Spinal cord (tissue), 10 donors: Measurements from ENCODE around the gene MNT. TPM values are rescaled to one million over a fixed set of nuclear protein-coding genes. Genes with fewer than 3 reads are reported as not detected.

Experiments
- DNase-seq, 6 donors: peaks; one replicate each; pipeline versions ENCODE4 v3.0.0 to v3.0.0-alpha.2; 2013 to 2015; ENCODE audit warnings: low spot score in 6 of 6, low read depth in 4 of 6
- H3K27ac ChIP-seq: one replicate; pipeline ENCODE4 v1.5.1; 2013; ENCODE audit warnings: low read depth, low read length, control low read depth
- H3K27me3 ChIP-seq: one replicate; pipeline ENCODE4 v1.6.1; 2013; ENCODE audit warnings: low read length; ENCODE audit not compliant: control insufficient read depth, insufficient read depth
- H3K36me3 ChIP-seq: one replicate; pipeline ENCODE4 v1.6.1; 2013; ENCODE audit warnings: low read length; ENCODE audit not compliant: control insufficient read depth, insufficient read depth
- H3K4me1 ChIP-seq: one replicate; pipeline ENCODE4 v1.6.1; 2013; ENCODE audit warnings: low read length; ENCODE audit not compliant: control insufficient read depth, insufficient read depth
- H3K4me3 ChIP-seq: one replicate; pipeline ENCODE4 v1.5.1; 2013; ENCODE audit warnings: low read depth, low read length, control low read depth
- H3K9me3 ChIP-seq: one replicate; pipeline ENCODE4 v1.6.1; 2013; ENCODE audit warnings: low read length; ENCODE audit not compliant: control insufficient read depth, insufficient read depth
- WGBS: methylation state at CpG from one replicate; pipeline ENCODE4 v1.1.5; 2013; ENCODE audit warnings: missing lambda C conversion rate; ENCODE audit not compliant: insufficient coverage; 5-methylcytosine and 5-hydroxymethylcytosine counted together
- polyA plus RNA-seq, 2 donors: library from polyadenylated mRNA; unstranded; fragments of 120-200 nt; gene quantifications; one replicate each; pipeline ENCODE4 v1.2.1, GENCODE V29; 2013; ENCODE audit not compliant: insufficient read length in 2 of 2
- total RNA-seq, 2 donors: library from RNA; depleted of rRNA in 1 of 2; stranded (reverse); fragments of 120-200 nt in 1 of 2; fragments of >200 nt in 1 of 2; gene quantifications; one replicate each; pipeline versions ENCODE4 v1.2.3 to v1.2.4, GENCODE V29; 2013 to 2014
- donor health status: healthy.

The MNT gene
- total and polyA plus RNA-seq, 4 donors = 6.2 to 34.0 (median 20.0) TPM

DNA sequence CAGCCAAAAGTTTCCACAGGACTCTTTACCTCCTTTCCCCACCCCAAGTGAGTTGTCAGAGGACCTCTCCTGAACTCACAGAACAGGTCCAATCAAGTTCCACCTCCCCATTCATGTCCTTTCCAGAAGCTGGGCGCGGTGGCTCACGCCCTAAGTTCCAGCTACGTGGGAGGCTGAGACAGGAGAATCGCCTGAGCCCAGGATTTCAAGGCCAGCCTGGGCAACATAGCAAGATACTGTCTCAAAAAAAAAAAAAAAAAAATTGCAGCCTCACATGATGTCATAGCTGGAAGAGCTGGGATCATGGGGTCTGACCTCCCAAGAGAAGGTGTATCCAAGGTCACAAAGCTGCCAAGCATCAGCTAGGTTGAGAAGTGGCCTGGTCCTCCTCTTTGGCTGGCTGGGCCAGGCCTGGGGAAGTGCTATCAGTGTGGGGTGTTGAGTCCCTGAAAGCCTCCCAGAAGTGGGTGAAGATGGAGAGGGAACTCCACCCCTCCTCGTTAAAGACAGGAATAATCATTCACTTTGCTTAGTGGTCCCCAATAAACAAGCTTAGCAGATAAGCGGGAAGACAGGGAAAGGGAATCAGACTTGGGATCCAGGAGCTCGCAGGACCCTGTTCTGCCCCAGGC is 5.5 kb upstream of the MNT start:
- Histone ChIP-seq H3K27ac (peak overlapping the region; percentile 52), H3K27me3 (no peaks in the 10 kb centered on the region)

DNA sequence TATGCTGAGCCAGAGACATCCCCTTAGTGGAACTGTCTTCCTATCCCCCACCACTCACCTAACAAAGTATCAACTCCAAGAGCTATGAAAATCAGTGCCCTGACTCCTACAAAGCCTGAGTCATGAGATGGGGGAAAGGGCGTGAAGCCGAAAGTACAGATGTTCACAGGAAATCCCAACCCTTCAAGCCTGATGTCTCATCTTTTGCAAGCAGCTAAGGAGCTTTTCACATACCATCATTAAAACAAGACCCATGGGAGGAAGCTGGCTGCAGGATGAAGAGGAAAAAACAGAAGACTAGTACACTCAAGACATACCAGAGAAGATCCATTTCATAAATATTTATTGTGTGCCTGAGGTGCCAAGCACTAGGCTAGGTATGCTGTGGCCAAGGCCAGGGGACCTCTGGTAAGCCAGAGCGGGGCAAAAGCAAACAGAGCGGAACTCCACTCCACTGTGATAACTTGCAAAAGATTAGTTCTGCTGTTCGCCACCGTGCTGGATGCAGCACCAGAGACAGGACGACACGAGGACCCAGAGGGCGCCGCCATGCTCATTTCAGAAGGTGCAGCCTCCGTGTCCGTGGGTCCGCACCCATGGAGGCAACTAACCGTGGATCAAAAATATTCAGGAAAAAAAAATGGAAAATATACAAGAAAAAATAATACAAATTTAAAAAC is 4.5 kb upstream of the MNT start:
- DNase-seq = no peak

More for the DNA sequence above, 5.5 kb upstream of the MNT start:
- Histone ChIP-seq H3K4me3 (no peak overlapping the region), H3K9me3 (no peaks in the 10 kb centered on the region), H3K36me3 (peaks cover 21% of the 10 kb centered on the region), H3K4me1 (peaks cover 17% of the 10 kb centered on the region)
- WGBS = 73% methylated on average over 2 of the region's 8 CpGs
- DNase-seq = no peak

DNA sequence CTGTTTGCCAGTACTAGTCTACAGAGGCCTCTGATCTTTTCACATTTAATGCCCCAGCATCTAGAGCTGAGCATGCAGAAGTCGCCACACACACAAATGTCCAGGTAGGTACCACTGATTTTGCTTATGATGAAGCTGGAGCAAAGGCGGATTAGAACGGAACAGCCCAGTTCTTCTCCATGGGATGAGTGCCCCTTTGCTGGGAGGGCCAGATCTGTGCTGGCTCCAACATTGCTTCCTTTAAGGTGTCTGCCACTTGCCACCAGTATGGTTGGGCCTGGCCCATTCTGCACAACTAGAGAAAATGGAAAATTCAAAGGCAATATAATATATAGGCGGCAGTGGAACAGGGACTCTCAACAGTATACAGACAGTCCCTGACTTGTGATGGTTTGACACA is 2.2 kb upstream of the MNT start:
- Histone ChIP-seq H3K36me3 (peaks cover 17% of the 10 kb centered on the region), H3K4me1 (peaks cover 36% of the 10 kb centered on the region), H3K27me3 (no peaks in the 10 kb centered on the region), H3K9me3 (no peaks in the 10 kb centered on the region), H3K4me3 (no peak overlapping the region), H3K27ac (no peak overlapping the region)
- DNase-seq = no peak
- 98% methylated on average over 4 of the region's 4 CpGs for WGBS

More for the DNA sequence above, 4.5 kb upstream of the MNT start:
- Histone ChIP-seq H3K4me3 (no peak overlapping the region), H3K27ac (no peak overlapping the region), H3K27me3 (no peaks in the 10 kb centered on the region), H3K36me3 (peaks cover 17% of the 10 kb centered on the region), H3K9me3 (no peaks in the 10 kb centered on the region), H3K4me1 (peaks cover 17% of the 10 kb centered on the region)
- 81% methylated on average over 4 of the region's 14 CpGs for WGBS

DNA sequence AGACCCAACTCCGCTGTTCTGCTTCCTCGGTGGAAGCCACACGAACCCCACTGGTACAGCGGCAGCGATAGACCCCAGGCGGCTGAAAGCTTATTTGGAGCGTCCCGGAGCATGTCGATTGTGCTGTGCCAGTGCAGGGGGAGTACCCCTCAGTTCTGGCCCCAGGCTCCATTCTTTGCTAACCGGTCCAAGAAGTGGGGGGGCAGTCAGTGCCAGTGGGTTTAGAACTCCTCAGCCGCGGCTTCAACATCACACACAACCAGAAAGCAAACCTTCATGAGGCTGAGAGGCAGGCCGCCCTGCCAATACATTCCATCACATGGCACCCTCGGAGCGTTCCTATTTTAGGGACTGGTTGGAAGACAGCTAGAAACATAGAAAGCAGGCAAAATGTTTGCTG is 1.7 kb upstream of the MNT start:
- peaks cover 21% of the 10 kb centered on the region for H3K36me3 ChIP-seq
- WGBS = 5% methylated on average over 10 of the region's 15 CpGs

DNA sequence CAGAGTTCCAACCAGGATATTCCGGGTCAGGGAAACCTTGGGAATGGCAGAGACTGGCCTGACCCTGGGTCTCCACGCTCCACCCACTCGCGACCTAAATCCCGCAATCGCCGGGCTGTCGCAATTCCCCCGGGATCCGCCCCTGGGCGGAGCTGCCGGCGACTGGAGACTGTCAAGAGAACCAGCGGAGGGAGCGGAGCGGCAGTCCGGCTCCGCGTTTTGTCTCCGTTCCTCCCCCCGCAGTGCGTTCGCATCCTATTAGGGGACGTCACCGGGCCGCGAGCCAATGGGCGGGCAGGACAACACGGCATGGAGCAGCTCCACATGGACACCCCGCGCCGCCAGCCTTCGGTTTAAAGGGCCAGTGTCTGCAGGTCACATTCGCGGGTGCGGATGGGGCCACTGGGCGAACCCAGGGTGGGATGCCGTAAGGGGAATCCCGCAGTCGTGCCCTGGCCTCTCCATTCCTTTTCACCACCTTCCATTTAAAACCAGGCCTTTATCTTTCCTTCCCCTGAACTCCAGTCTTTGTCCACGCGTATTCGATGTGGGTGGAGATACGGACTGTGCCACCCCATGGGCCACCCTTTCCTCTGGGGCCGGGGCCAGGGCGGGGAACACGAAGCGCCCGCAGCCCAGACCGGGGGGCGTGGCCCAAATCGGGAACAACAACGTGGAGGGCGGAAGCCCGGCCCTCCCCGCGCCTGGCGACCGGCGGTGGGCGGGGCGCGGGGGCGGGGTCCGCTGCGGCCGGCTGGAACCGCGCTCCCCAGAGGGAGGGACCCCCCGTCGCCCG is 764 bp upstream of the MNT start:
- Histone ChIP-seq H3K36me3 (peaks cover 16% of the 10 kb centered on the region), H3K9me3 (no peaks in the 10 kb centered on the region), H3K4me3 (peak overlapping the region; percentile 95), H3K27me3 (no peaks in the 10 kb centered on the region), H3K27ac (peak overlapping the region; percentile 99), H3K4me1 (peaks cover 41% of the 10 kb centered on the region)
- under 1% methylated on average over 67 of the region's 72 CpGs for WGBS
- DNase-seq = peak; percentile 97 to 100 (median 98)

More for the DNA sequence above, 1.7 kb upstream of the MNT start:
- peak overlapping the region; percentile 73 for H3K27ac ChIP-seq
- H3K27me3 ChIP-seq = no peaks in the 10 kb centered on the region
- peaks cover 41% of the 10 kb centered on the region for H3K4me1 ChIP-seq
- no peaks in the 10 kb centered on the region for H3K9me3 ChIP-seq
- peak in 1 of 6 donors; percentile 64 for DNase-seq
- H3K4me3 ChIP-seq = peak overlapping the region; percentile 50

DNA sequence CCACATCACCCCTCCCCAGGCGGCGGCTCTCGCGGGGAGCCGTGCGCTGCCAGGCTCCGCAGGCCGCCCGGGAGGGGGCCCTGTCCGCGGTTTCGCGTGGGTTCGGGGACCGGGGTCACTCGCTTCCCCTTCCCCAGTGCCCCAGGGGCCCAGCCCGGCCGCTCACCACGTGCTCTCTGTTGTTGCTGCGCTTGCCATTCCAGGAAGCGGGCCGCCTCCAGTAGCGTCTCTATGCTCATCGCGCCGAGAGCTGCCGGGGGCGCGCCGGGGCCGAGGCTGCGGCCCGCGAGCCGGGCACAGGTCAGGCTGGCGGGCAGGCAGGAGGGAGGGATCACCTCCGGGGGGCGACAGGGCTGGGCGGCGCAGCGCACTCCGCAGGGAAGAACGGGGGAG is 390 bp downstream of the MNT start:
- Histone ChIP-seq H3K4me3 (peak overlapping the region; percentile 95), H3K9me3 (no peaks in the 10 kb centered on the region), H3K27ac (peak overlapping the region; percentile 99), H3K36me3 (peaks cover 14% of the 10 kb centered on the region), H3K4me1 (peaks cover 52% of the 10 kb centered on the region), H3K27me3 (no peaks in the 10 kb centered on the region)
- WGBS = under 1% methylated on average over 39 of the region's 43 CpGs
- DNase-seq = peak in 3 of 6 donors; percentile 22 to 72 (median 68)

DNA sequence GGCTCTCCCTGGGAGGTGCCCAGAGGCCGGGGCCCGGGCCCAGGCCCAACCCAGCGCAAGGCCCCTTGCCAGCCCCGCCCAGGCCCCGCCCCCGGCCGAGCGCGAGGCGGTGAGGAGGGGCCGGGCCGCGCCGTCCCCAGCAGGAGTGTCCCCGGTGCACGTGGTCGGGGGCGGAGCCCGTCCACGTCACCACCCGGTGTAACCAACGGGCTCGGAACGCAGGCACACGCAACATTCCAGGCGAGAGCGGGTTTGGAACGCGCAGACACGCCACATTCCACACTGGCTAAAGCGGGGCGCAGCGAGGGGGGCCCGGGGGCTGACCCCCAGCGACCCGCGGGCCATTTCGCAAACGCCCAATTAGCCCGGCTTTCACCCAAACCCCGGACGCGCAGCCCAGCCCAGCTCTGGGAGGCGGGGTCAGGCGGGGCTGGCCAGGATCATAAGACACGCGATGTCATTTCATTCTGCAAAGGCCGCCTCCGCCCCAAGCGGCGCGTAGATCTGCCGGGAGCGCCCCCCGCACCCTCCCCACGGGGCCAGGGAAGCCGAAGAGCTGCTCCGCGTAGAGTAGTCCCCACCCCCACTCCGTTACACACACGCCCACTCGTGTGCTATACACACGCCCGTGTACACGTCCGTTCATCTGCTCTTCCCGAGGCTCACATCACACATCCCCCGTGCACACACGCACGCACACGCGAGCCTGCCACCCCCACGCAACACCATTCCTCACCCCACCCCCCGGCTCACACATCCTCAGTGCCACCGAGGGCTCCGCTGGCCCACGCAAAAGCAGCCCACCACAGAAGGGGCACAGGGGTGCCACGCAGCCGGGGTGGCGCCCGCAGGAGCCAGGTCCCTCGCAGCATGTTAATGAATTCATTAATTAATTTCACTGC is 1.0 kb downstream of the MNT start:
- peak overlapping the region; percentile 95 for H3K4me3 ChIP-seq
- no peaks in the 10 kb centered on the region for H3K27me3 ChIP-seq
- H3K9me3 ChIP-seq = no peaks in the 10 kb centered on the region
- peaks cover 59% of the 10 kb centered on the region for H3K4me1 ChIP-seq
- peak overlapping the region; percentile 99 for H3K27ac ChIP-seq
- peaks cover 19% of the 10 kb centered on the region for H3K36me3 ChIP-seq
- WGBS = under 1% methylated on average over 82 of the region's 82 CpGs
- peak; percentile 74 to 97 (median 86) for DNase-seq

DNA sequence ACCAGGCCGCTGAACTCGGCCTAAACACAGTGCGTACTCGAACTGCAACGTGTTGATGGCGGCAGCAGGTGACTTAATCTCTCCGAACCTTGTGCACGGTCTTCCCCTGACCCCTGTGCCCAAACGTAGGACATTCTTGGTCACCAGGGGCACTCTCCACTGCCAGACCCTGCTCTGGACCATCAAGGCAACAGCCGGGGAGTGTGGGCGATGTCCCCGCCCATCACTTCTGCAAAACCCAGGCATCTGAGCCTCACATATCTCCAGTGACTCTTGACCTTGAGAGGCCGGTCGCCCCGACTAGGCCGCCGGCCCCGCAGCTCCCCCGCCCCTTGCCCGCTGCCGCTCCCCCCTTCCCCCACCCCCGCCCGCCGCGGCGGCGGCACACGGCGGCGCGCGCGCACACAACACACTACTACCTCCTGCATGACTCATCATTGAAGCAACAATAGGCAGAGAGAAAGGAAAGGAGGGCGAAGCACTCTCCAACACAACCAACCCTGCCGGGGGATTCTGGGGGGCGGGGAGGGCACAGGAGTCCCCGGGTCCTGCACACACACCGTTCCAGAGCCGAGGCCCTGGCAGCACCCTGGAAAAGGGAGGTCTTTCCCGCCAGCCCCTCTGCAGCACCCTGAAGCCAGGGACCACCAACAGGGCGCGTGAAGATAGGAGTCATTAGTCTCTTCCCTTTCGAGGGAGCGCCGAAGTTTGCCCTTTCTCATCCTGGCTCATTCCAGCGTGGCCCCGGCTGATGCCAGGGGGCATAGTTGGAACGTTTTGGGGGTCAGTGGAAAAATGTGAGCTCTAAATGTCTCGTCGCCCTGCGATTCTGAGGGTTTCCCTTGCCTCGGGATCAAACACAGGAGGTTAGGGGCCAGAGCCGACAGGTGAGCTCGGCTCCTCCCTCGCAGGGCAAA is 1.9 kb downstream of the MNT start:
- peaks cover 22% of the 10 kb centered on the region for H3K36me3 ChIP-seq
- peaks cover 68% of the 10 kb centered on the region for H3K4me1 ChIP-seq
- peak overlapping the region; percentile 99 for H3K27ac ChIP-seq
- H3K9me3 ChIP-seq = no peaks in the 10 kb centered on the region
- 12% methylated on average over 34 of the region's 55 CpGs for WGBS
- DNase-seq = peak in 3 of 6 donors; percentile 28 to 78 (median 72)
- peak overlapping the region; percentile 95 for H3K4me3 ChIP-seq
- H3K27me3 ChIP-seq = no peaks in the 10 kb centered on the region
